Germinal center (tissue), 1 donor: ENCODE data around the gene CDH16.

Experiments
- DNase-seq: peaks from one replicate; pipeline ENCODE4 v3.0.0; 2012; ENCODE audit warnings: mixed read lengths, low spot score

CDH16 gene

GRCh38 chr16:66895689-66895979 is 23.1 kb downstream of the CDH16 start:
- DNase-seq: no peak

GRCh38 chr16:66894948-66895688 is 23.6 kb downstream of the CDH16 start:
- DNase-seq: peak; percentile 47

GRCh38 chr16:66894055-66894454 is 24.6 kb downstream of the CDH16 start:
- no peak for DNase-seq

- no peak for DNase-seq
These were observed 26.9 kb downstream of the CDH16 start for GRCh38 chr16:66891797-66892196.

GRCh38 chr16:66891360-66891759 is 27.3 kb downstream of the CDH16 start:
- DNase-seq: no peak

- DNase-seq: no peak
These were observed 27.9 kb downstream of the CDH16 start for GRCh38 chr16:66890799-66891198.

GRCh38 chr16:66889622-66890021 is 29.1 kb downstream of the CDH16 start:
- DNase-seq: no peak

GRCh38 chr16:66888647-66889615 is 29.8 kb downstream of the CDH16 start:
- no peak for DNase-seq

- no peak for DNase-seq
These were observed 31.8 kb downstream of the CDH16 start for GRCh38 chr16:66886914-66887313.

- no peak for DNase-seq
These were observed 32.4 kb downstream of the CDH16 start for GRCh38 chr16:66886321-66886720.

- no peak for DNase-seq
These were observed 33.2 kb downstream of the CDH16 start for GRCh38 chr16:66885491-66885890.

GRCh38 chr16:66882702-66883101 is 36.0 kb downstream of the CDH16 start:
- no peak for DNase-seq

GRCh38 chr16:66881964-66882508 is 36.6 kb downstream of the CDH16 start:
- no peak for DNase-seq

GRCh38 chr16:66881560-66881959 is 37.1 kb downstream of the CDH16 start:
- DNase-seq: no peak

- no peak for DNase-seq
These were observed 37.7 kb downstream of the CDH16 start for GRCh38 chr16:66881014-66881417.

GRCh38 chr16:66880288-66881013 is 38.2 kb downstream of the CDH16 start, which contains the start of gene PDP2:
Gene PDP2, plus strand, starts transcription at chr16:66880515. Its CDS starts 3,770 bp downstream, at chr16:66884285.
- peak; percentile 94 for DNase-seq

GRCh38 chr16:66878067-66878466 is 40.6 kb downstream of the CDH16 start:
- no peak for DNase-seq

GRCh38 chr16:66874079-66874775 is 44.5 kb downstream of the CDH16 start:
- no peak for DNase-seq

GRCh38 chr16:66873685-66874055 is 45.0 kb downstream of the CDH16 start:
- no peak for DNase-seq

GRCh38 chr16:66872943-66873684 is 45.6 kb downstream of the CDH16 start:
- DNase-seq: peak; percentile 80

GRCh38 chr16:66872559-66872942 is 46.1 kb downstream of the CDH16 start:
- no peak for DNase-seq
